Jurkat, Clone E6-1 (cell line): ENCODE results near the gene MCU.
A peak's percentile ranks its signal among the peaks of the same experiment; 100 is the strongest.

Experiments
- DNase-seq: peaks from one replicate; pipeline ENCODE4 v3.0.0-alpha.2; 2011; ENCODE audit warnings: low read depth, low spot score
- H3K4me3 ChIP-seq: 2 replicates; pipeline ENCODE4 v1.5.1; 2011; ENCODE audit warnings: mild to moderate bottlenecking, low read length, control low read depth, moderate library complexity

The MCU gene

DNA sequence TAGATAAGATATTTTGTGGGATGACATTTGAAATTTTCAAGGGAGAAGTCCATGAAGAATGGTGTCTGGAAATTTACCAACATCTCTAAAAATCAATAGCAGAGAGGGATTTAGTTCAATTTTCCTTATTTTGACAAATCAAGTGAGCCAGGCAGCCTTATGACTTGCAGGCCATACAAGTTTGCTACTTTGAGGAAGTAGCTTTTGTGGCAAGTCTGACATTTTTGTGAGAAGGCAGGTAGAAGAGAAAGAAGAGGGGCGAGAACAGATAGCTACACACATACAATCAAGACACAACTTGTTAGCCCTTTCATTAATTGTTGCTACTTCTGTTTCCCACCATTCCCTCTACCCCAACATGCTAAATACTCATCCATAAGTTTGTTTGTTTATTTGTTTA lies 127.1 kb downstream of the MCU start:
- DNase-seq: no peak

DNA sequence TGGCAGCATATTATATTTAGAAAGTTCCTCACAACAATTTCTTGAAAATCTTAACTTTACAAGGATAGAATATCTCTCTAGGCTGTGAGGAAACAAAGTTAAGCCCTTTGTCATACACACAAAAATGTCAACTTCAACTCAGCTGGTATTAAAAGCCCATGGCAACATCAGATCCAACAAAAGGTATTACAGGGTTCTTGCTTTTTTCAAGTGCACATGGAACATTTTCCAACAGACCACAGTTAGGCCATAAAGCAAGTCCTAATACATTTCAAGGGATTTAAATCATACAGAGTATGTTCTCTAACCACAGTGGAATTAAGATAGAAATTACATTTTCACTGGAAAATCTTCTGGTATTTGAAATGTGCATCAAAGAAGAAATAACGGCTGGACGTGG lies 129.7 kb downstream of the MCU start:
- no peak overlapping the region for H3K4me3 ChIP-seq
- DNase-seq: no peak

More for the DNA sequence above, 127.1 kb downstream of the MCU start:
- no peak overlapping the region for H3K4me3 ChIP-seq

DNA sequence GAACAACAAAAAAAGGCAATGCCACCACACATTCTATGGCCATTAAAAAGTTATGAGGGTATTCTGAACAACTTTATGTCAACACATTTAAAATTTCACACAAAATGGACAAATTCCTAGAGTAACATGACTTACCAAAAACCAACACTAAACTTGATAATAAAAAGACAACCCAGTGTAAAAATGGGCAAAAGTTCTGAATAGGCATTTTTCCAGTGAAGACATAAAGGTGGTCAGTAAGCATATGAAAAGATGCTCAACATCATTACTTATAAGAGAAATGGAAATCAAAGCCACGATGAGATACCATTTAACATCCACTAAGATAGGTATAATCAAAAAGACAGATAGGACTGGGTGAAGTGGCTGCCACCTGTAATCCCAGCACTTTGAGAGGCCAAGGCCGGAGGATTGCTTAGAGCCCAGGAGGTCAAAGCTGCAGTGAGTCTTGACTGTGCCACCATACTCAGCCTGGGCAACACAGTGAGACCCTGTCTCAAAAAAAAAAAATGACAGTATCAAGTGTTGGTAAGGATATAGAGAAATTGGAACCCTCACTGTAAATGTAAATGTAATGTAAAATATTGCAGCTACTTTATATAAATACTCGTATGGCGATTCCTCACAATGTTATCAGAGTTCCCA lies 130.5 kb downstream of the MCU start:
- DNase-seq: no peak
- no peak overlapping the region for H3K4me3 ChIP-seq

DNA sequence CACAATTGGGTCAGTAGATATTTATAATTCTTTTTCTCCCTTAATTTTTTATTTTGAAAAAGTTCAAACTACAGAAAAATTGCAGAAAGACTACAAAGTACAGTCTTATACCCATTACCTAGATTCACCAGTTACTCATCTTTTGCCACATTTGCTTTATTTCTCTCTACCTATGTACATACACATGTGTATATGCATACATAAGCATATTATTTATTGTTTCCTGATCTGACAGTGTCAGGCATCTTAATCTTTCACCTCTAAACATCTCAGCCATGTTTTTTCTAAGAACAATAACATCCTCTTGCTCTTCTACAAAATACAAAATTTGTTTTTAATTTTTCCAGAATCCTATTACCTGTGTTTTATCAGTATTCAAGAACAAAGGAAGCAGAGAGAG lies 133.2 kb downstream of the MCU start:
- no peak for DNase-seq
- H3K4me3 ChIP-seq: no peak overlapping the region

DNA sequence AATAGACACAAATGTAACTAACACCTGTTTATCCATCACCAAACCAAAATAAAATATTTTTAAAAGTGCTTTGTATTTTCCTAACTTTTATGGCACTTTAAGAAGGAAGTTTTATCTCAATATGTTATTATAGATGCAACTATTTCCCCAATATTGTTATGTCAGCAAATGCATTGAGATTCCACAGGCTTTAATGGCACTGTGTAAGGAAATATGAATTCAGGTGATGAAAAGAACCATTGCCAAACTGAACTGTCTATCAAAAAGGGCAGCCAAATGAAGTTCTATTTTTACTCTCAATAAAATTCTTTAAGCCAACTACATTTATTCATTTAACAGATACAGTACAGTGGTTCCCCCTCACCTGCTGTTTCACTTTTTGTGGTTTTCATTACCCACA lies 134.4 kb downstream of the MCU start:
- DNase-seq: no peak
- H3K4me3 ChIP-seq: no peak overlapping the region

DNA sequence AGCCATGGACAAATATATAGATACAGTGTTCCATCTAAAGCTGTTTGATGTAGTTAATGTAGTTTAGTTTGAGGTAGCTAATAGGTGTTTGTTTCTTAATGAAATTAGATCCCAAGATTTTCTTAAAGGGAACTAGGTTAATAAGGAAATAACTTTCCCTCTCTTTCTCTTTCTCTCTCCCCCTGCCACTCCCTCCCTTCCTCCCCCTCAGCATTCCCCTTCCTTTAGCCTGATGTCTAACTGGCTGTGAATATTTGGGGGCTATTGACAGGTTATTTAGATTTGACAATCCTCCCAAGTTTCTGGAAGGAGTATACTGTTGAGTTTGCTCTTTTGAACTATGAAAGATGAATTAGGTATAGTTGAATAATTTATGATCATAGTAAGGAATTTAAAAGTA lies 136.4 kb downstream of the MCU start:
- DNase-seq: no peak
- H3K4me3 ChIP-seq: no peak overlapping the region

DNA sequence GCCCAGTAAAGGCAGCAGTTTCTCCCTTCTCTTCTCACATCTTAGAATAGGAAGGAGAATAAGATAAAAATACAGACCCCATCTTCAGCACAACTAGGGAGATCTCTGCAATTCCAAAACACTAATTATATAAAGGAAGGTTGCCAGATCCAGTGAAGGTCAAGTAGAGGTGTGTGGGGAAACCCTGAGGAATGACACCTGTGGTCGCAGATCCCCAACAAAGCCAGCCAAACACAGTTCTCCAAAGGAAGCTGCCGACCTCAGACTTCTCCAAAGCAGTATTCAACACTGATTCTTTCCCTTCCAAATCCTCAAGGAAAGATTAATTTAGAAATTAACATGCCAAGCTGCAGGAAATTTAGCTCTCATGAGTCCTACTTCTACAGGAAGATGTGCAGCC lies 138.7 kb downstream of the MCU start:
- no peak for DNase-seq
- H3K4me3 ChIP-seq: no peak overlapping the region

DNA sequence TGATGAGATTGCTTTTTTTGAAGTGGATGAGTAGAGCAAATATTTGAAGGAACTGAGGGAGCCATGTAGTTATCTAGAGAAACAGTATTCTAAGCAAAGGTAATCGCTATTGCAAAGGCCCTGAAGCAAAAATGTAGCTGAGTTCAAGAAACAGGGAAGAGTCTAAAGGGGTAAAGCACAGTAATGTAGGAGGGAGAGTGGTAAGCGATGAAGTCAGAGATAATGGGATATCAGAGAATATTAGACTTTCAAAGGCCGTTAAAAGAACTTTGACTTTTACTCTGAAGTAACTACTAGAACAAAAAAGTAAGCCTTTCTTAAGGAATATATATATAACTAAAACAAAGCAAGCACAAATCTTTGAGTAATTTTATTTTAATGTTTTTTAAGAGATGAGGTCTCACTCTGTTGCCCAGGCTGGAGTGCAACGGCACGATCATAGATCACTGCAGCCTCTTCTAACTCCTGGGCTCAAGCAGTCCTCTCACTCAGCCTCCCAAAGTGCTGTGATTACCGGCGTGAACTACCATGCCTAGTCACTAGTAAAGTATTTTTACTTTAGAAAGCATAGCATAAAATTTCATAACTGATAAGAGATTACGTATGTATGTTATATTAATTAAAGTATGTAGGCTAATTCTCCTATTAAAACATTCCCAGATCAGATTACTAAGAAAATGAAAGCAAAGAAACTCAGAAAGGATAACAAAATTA lies 139.9 kb downstream of the MCU start:
- H3K4me3 ChIP-seq: no peak overlapping the region
- DNase-seq: no peak

DNA sequence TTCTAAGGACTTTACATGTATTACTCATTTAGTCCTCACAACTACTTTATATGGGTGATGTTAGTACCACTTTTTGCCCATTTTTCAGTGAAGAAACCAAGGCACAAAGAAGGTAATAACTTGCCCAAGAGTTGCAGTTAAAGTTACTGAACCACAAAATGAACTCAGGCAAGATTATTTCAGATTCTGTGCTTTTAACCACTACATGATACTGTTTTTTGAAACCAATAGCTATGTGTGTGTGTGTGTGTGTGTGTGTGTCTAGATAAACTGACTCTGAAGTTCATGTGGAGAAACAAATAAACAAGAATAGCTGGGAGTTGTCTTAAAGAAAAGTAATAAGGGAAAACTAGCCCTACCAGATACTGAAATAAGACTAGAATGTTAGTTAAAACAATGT lies 140.8 kb downstream of the MCU start:
- DNase-seq: no peak
- H3K4me3 ChIP-seq: no peak overlapping the region

DNA sequence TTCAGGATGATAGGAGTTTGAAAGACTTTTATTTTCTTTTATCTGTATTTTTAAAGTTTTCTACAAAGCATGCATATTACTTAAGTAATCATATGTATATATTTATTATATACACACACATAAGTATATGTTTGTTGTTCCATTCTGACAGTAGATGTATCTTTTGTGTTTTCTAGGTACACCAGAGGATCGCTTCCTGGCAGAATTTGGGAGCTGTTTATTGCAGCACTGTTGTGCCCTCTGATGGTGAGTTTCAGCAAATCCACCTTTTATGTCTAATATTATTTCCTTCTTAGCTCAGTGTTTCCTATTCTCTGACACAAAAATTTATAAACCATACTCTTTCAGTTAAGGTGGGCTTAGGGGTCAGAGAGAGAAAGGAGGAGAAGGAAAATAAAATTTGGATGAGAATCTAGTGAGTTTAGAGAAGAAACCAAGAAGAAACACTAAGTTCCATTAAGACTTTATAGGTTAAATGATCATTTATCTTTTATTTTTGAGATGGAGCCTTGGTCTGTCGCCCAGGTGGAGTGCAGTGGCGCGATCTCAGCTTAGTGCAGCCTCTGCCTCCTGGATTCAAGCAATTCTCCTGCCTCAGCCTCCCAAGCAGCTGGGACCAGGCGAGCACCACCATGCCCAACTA lies 142.4 kb downstream of the MCU start:
- DNase-seq: peak; percentile 62
- H3K4me3 ChIP-seq: no peak overlapping the region

DNA sequence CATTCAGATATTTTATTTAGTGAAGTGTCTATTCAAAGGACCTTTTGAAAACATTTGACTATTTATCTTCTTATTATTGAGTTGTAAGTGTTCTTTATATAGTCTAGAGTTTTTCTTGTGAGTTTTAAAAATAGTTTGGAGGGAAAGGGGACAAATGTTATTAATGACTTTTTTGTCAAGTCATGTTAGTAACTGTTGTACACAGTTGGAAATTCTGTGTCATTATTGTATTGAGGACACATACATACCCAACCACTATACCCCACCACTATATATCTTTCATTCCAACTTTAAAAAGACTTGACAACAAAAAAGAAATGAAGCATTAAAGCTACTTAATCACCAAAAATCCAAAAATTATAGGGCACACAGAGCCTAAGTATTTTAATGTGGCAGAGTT lies 148.4 kb downstream of the MCU start:
- no peak for DNase-seq
- no peak overlapping the region for H3K4me3 ChIP-seq

DNA sequence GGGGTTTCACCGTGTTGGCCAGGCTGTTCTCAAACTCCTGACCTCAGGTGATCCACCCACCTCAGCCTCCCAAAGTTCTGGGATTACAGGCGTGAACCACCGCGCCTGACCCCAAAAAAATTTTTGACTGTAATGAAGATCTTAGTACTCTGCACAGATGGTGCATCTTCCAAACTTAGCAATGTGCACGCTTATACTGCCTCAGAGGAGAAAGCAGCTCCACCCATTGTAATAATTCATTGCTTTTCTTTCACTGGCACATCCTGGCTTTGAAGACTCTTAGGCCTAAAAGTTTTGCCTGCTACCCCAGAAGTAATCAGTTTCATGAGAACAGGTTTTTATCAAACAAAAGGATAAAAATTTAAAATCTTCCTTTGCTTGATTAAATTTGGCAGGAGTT lies 149.5 kb downstream of the MCU start:
- no peak overlapping the region for H3K4me3 ChIP-seq
- no peak for DNase-seq

DNA sequence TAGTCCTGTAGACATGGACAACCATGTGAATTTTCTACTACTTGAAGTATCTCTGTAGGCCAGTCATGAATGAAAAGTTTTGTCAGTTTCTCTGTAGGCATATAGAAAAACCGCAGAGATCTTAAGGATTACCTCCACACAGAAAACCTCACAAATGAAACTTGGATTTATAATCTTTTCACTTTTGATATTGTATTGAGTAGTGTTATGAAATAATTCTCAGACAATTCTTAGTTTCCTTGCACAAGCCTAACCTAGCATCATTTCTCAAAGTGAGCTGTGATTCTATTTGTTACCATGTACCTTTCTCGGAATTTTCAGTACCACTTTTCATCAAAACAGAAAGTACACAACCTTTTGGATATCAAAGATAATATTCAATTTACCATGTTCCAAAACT lies 150.2 kb downstream of the MCU start:
- no peak overlapping the region for H3K4me3 ChIP-seq
- no peak for DNase-seq

DNA sequence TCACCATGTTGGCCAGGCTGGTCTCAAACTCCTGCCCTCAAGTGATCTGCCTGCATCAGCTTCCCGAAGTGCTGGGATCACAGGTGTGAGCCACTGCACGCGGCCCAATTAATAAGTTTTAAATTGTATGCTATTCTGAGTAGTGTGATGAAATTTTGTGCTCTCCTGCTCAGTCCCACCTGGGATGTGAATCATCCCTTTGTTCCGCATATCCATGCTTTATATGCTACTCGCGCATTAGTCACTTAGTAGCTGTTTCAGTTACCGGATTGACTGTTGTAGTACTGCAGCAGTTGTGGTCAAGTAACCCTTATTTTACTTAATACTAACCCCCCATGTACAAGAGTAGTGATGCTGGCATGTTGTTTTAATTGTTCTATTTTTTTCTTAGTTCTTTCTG lies 154.3 kb downstream of the MCU start:
- DNase-seq: no peak
- H3K4me3 ChIP-seq: no peak overlapping the region

DNA sequence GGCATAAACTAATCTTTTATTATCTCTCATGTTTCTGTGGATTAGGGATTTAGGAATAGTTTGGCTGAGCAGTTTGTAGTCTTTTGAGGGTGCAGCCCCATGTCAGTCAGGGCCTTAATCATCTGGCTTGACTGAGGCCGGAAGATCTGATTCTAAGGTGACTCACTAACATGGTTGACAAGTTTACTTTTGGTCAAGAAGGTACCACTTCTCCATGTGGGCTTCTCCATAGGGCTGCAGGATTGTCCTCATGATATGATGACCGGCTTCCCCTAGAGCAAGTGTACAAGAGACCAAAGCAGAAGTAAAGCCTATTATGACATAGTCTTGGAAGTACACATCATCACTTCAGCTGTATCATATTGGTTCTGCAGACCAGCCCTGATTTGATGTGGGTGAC lies 155.7 kb downstream of the MCU start:
- no peak for DNase-seq
- no peak overlapping the region for H3K4me3 ChIP-seq

DNA sequence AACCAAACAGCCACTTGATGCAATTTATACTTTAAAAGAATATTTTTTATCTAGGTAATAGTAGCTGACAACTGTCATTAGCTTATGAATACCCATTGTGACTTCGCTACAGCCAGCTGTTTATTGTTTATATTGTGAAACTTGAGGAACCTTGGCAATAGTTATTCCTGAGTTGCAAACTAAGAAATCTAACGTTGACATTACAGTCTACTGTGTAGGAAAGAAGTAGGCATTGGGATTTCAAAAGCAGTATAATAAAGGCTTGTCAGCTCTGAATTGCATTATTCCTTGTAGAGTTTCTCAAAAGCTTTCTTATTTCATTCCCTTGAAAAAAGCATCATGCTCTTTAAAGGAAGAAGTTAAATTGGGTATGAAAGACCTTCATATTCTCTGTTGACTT lies 158.9 kb downstream of the MCU start:
- H3K4me3 ChIP-seq: no peak overlapping the region
- DNase-seq: no peak

DNA sequence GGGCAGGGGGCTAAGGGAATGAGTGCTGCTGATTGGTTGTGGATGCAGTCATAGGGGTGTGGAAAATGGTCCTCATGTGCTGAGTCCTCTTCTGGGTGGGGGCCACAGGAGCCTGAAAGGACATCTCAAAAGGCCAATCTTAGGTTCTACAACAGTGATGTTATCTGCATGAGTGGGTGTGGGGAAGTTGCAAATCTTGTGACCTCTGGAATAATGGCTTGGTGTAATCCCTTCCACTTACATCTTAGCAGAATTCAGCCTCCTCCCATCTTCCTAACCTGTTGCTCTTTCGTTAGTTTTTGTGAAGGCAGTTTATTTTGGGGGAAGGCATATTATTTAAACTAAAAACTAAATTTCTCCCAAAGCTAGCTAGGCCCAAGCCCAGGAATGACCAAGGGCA lies 159.6 kb downstream of the MCU start:
- no peak for DNase-seq

DNA sequence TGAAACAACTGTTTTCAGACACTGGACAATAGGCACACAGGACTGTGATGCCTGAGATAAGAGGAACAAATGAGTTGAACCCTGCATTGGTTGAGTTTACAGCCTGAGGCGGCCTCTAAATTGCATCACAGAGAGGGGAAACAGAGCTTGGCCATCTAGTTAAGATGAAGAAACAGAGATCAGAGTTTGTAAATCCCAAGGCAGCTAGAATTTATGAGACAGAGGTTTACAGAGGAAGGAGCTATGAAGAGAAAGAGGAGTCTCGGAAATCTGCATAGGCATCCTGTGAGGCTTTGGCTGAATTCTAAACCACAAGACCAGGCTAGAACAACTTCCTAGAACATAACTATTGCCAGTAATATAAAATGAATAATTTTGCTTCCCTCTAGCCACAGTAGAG lies 160.6 kb downstream of the MCU start:
- DNase-seq: no peak
- no peak overlapping the region for H3K4me3 ChIP-seq

More for the DNA sequence above, 159.6 kb downstream of the MCU start:
- no peak overlapping the region for H3K4me3 ChIP-seq

DNA sequence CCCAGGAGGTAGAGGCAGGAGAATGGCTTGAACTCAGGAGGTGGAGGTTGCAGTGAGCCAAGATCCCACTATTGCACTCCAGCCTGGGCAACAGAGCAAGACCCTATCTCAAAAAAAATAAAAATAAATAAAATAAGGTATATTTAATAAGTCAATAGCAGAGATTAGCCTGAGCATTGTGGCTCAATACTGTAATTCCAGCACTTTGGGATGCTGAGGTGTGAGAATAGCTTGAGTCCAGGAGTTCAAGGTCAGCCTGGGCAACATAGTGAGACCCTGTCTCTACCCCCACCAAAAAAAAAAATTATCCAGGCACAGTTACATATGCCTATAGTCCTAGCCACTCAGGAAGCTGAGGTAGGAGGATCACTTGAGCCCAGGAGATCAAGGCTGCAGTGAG lies 163.2 kb downstream of the MCU start:
- no peak overlapping the region for H3K4me3 ChIP-seq
- DNase-seq: no peak

DNA sequence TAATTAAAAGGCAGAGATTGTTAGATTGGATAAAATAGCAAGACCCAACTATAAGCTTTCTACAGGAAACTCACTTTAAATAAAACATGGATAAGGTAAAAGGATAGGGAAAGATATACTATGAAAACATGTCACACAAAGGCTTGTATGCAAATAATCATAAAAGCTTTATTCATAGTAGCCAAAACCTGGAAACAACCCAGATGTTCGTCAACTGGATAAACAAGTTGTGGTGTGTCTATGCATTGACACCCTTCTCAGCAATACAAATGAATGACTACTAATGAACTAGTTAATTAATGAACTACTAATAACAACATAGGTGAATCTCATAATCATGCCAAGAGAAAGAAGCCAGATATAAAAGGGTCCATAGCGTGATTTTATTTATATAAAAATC lies 163.8 kb downstream of the MCU start:
- DNase-seq: no peak
- H3K4me3 ChIP-seq: no peak overlapping the region

DNA sequence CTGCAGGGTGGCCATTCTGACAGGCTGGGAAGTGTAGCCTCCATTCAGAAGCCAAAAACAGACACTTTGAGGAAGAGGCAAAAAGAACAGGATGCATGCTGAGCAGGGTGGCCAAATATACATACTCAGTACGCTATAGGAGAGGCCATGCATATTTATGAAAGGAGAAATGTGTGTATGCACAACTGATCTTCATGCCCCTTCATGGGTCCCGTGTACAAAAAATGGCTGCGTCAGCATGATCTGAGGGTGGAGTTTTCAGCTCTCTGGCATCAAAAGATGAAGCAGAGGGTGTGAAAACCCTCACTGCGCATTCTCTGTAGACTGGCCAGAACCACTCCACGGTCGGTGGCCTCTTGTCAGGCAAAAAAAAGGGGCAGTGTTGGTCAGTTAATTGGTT lies 166.1 kb downstream of the MCU start:
- no peak for DNase-seq
- no peak overlapping the region for H3K4me3 ChIP-seq
